K562 (cell line): ENCODE data around the gene POGLUT2. TPM values are rescaled to one million over a fixed set of nuclear protein-coding genes. Genes with fewer than 3 reads are reported as not detected.

Source experiments
- BMI1 ChIP-seq: fragments of 150-350 bp; IDR thresholded peaks from 2 replicates; pipeline ENCODE4 v1.6.1; 2014; ENCODE audit warnings: low read length
- CBX8 ChIP-seq: fragments of 200-600 bp; sonication (generic); IDR thresholded peaks from 2 replicates; pipeline ENCODE4 v1.6.1; 2012; ENCODE audit warnings: borderline replicate concordance, mixed run types, low read depth, mild to moderate bottlenecking, moderate library complexity, mixed read lengths, low read length, control low read depth, inconsistent platforms; ENCODE audit not compliant: poor library complexity, severe bottlenecking; ENCODE audit errors: extremely low read depth
- ESRRB ChIP-seq: fragments of 250-450 bp; sonication (Bioruptor Pico); IDR thresholded peaks from 2 replicates; pipeline ENCODE4 v1.5.0; 2020; ENCODE audit warnings: mild to moderate bottlenecking, moderate library complexity, borderline replicate concordance
- EWSR1 ChIP-seq: fragments of 450-650 bp; IDR thresholded peaks from 2 replicates; pipeline ENCODE4 v1.6.1; 2018; ENCODE audit warnings: borderline replicate concordance, mild to moderate bottlenecking, low read depth, moderate library complexity; ENCODE audit not compliant: partially characterized antibody
- GABPA ChIP-seq: fragments of 200-800 bp; sonication (Bioruptor generic); conservative IDR thresholded peaks from 2 replicates; pipeline ENCODE4 v1.6.1; 2016; ENCODE audit warnings: low read depth, missing genetic modification characterization, missing compliant biosample characterization
- MAZ ChIP-seq, 2 experiments: fragments of 450-650 bp in 1 of 2; sonication (generic) in 1 of 2; formaldehyde crosslinking; IDR thresholded peaks in 1 of 2; conservative IDR thresholded peaks in 1 of 2; 2 replicates each; pipeline versions ENCODE4 v1.4.0 to v1.5.0; 2020; ENCODE audit warnings: mild to moderate bottlenecking in 1 of 2, missing genetic modification reagents in 1 of 2
- NCOA6 ChIP-seq: fragments of 450-650 bp; IDR thresholded peaks from 2 replicates; pipeline ENCODE4 v1.6.1; 2017; ENCODE audit warnings: mild to moderate bottlenecking
- NRF1 ChIP-seq, 2 experiments: fragments of 450-650 bp; IDR thresholded peaks in 1 of 2; conservative IDR thresholded peaks in 1 of 2; 2 replicates each; pipeline ENCODE4 v1.6.1; 2014; ENCODE audit warnings: mild to moderate bottlenecking in 2 of 2
- NUFIP1 ChIP-seq: fragments of 450-650 bp; IDR thresholded peaks from 2 replicates; pipeline ENCODE4 v1.6.1; 2018; ENCODE audit not compliant: partially characterized antibody
- SNIP1 ChIP-seq: fragments of 450-650 bp; IDR thresholded peaks from 2 replicates; pipeline ENCODE4 v1.7.1; 2017; ENCODE audit warnings: low read depth, mild to moderate bottlenecking
- SPI1 ChIP-seq: IDR thresholded peaks from 2 replicates; pipeline ENCODE4 v1.6.1; 2011; ENCODE audit warnings: low read depth, low read length, control low read depth, borderline replicate concordance
- SREBF1 ChIP-seq: fragments of 150-350 bp; IDR thresholded peaks from 2 replicates; pipeline ENCODE4 v1.6.1; 2014; ENCODE audit warnings: antibody characterized with exemption, low read depth, low read length, borderline replicate concordance
- ZNF133 ChIP-seq: fragments of 250-450 bp; sonication (Bioruptor Pico); IDR thresholded peaks from 2 replicates; pipeline ENCODE4 v1.4.0; 2020; ENCODE audit warnings: mild to moderate bottlenecking
- ZNF217 ChIP-seq: sonication (generic); formaldehyde crosslinking; IDR thresholded peaks from 2 replicates; pipeline ENCODE4 v1.8.0; 2022; ENCODE audit warnings: mild to moderate bottlenecking, missing genetic modification reagents
- ZNF24 ChIP-seq: fragments of 450-650 bp; IDR thresholded peaks from 2 replicates; pipeline ENCODE4 v1.6.1; 2016
- polyA plus RNA-seq, 8 experiments: library from polyadenylated mRNA; depleted of rRNA in 4 of 8; stranded (reverse) in 5 of 8; unstranded in 3 of 8; fragments of >200 nt; fragmentation: Nextera tagmentation in 2 of 8; fragmentation: Illumina TruSeq in 1 of 8; extraction: Ambion mirVana in 2 of 8; extraction: Trizol in 1 of 8; gene quantifications; 2 replicates each; pipeline versions ENCODE4 v1.2.1 to v1.2.3, GENCODE V29; 2011 to 2014; ENCODE audit warnings: inconsistent platforms in 1 of 8, missing spikeins in 1 of 8
- total RNA-seq, 7 experiments: library from RNA; depleted of rRNA in 6 of 7; stranded (reverse); fragments of >200 nt in 6 of 7; fragmentation: Illumina TruSeq in 2 of 7; extraction: Trizol in 2 of 7; gene quantifications; 2 replicates each; pipeline versions ENCODE4 v1.2.1 to v1.2.3, GENCODE V29; 2011 to 2021; ENCODE audit warnings: low replicate concordance in 1 of 7
- TF ChIP-seq, protein P1 (sequence below): sonication (generic); formaldehyde crosslinking; IDR thresholded peaks from 2 replicates; pipeline ENCODE4 v1.8.1; 2023; ENCODE audit warnings: mild to moderate bottlenecking, missing genetic modification reagents, moderate library complexity
- TF ChIP-seq, protein P2 (sequence below): sonication (generic); formaldehyde crosslinking; IDR thresholded peaks from 2 replicates; pipeline ENCODE4 v1.8.0; 2022; ENCODE audit warnings: mild to moderate bottlenecking, low read depth, missing genetic modification reagents
- TF ChIP-seq, protein P3 (sequence below): fragments of 250-450 bp; sonication (Bioruptor Pico); IDR thresholded peaks from 2 replicates; pipeline ENCODE4 v1.8.0; 2022; ENCODE audit warnings: inconsistent platforms, mild to moderate bottlenecking, moderate library complexity, borderline replicate concordance
- TF ChIP-seq, protein P4 (sequence below): fragments of 250-450 bp; sonication (Bioruptor Pico); IDR thresholded peaks from 2 replicates; pipeline ENCODE4 v1.9.0; 2021; ENCODE audit warnings: mild to moderate bottlenecking
- TF ChIP-seq, protein P5 (sequence below): fragments of 150-350 bp; IDR thresholded peaks from 2 replicates; pipeline ENCODE4 v1.6.1; 2014; ENCODE audit warnings: low read depth, mild to moderate bottlenecking, low read length, borderline replicate concordance

The POGLUT2 gene
- total and polyA plus RNA-seq, 9 of the 15 experiments (the other 6 are each of a cell fraction or from before 2014, with no cell fraction given), result 3.8 to 11.8 (median 10.8) TPM

DNA sequence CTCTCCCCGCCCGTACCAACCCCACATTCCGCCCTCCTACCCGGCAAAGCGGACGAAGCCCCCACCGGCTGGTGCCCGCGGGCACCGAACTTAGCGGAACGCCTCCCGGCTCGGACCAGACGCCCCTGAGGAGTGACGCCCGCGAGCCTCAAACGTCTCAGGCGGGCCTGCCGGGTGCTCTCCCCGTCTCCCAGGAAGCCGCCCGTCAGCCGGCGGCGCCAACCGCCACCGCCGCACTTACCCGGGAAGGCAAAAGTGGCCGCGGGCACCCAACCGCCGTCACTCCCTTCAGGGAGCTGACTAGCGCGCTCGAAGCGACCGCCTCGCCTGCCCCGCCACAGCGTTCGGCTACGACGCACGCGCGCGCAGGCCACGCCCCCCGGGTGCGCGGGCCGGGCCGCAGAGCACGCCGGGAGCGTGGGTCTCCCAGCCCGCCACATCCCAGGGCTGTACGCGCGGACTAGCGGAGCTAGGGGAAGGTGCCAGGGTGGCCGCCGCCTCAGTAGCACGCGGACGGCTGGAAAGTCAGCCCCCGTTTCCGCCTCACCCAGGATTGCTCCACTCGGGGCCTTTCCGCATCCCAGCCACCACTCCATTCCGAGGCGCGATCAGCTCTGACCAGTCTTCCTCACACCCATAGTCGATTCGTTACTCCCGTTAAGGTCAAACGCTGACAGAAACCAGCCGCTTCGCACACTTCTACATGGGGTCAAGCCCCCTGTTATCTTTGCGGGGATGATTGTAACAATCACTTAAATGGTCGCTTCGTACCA is 25.1 kb downstream of the POGLUT2 start, which contains the start of gene TEX30 (continued):
- TF ChIP-seq, protein P1, sequence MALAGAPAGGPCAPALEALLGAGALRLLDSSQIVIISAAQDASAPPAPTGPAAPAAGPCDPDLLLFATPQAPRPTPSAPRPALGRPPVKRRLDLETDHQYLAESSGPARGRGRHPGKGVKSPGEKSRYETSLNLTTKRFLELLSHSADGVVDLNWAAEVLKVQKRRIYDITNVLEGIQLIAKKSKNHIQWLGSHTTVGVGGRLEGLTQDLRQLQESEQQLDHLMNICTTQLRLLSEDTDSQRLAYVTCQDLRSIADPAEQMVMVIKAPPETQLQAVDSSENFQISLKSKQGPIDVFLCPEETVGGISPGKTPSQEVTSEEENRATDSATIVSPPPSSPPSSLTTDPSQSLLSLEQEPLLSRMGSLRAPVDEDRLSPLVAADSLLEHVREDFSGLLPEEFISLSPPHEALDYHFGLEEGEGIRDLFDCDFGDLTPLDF, result peak; percentile 78
- TF ChIP-seq ZNF24, result peak; percentile 28; the same call in 1 of the 2 replicates
- TF ChIP-seq, protein P2, sequence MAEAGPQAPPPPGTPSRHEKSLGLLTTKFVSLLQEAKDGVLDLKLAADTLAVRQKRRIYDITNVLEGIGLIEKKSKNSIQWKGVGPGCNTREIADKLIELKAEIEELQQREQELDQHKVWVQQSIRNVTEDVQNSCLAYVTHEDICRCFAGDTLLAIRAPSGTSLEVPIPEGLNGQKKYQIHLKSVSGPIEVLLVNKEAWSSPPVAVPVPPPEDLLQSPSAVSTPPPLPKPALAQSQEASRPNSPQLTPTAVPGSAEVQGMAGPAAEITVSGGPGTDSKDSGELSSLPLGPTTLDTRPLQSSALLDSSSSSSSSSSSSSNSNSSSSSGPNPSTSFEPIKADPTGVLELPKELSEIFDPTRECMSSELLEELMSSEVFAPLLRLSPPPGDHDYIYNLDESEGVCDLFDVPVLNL (CRISPR knock-in tag), result peak; percentile 35; the same call in 1 of the 2 replicates
- TF ChIP-seq, protein P3, sequence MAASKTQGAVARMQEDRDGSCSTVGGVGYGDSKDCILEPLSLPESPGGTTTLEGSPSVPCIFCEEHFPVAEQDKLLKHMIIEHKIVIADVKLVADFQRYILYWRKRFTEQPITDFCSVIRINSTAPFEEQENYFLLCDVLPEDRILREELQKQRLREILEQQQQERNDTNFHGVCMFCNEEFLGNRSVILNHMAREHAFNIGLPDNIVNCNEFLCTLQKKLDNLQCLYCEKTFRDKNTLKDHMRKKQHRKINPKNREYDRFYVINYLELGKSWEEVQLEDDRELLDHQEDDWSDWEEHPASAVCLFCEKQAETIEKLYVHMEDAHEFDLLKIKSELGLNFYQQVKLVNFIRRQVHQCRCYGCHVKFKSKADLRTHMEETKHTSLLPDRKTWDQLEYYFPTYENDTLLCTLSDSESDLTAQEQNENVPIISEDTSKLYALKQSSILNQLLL (CRISPR knock-in tag), result no peak
- no peak for TF ChIP-seq CBX8
- TF ChIP-seq, protein P4, sequence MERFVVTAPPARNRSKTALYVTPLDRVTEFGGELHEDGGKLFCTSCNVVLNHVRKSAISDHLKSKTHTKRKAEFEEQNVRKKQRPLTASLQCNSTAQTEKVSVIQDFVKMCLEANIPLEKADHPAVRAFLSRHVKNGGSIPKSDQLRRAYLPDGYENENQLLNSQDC (CRISPR knock-in tag), result no peak
- no peak for TF ChIP-seq BMI1
- TF ChIP-seq ESRRB, result no peak
- no peak for TF ChIP-seq SPI1
- TF ChIP-seq ZNF133 (CRISPR knock-in tag), result no peak
- TF ChIP-seq, protein P5, sequence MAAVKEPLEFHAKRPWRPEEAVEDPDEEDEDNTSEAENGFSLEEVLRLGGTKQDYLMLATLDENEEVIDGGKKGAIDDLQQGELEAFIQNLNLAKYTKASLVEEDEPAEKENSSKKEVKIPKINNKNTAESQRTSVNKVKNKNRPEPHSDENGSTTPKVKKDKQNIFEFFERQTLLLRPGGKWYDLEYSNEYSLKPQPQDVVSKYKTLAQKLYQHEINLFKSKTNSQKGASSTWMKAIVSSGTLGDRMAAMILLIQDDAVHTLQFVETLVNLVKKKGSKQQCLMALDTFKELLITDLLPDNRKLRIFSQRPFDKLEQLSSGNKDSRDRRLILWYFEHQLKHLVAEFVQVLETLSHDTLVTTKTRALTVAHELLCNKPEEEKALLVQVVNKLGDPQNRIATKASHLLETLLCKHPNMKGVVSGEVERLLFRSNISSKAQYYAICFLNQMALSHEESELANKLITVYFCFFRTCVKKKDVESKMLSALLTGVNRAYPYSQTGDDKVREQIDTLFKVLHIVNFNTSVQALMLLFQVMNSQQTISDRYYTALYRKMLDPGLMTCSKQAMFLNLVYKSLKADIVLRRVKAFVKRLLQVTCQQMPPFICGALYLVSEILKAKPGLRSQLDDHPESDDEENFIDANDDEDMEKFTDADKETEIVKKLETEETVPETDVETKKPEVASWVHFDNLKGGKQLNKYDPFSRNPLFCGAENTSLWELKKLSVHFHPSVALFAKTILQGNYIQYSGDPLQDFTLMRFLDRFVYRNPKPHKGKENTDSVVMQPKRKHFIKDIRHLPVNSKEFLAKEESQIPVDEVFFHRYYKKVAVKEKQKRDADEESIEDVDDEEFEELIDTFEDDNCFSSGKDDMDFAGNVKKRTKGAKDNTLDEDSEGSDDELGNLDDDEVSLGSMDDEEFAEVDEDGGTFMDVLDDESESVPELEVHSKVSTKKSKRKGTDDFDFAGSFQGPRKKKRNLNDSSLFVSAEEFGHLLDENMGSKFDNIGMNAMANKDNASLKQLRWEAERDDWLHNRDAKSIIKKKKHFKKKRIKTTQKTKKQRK, result no peak
- no peak for TF ChIP-seq SNIP1
- no peak for TF ChIP-seq NUFIP1
- no peak for TF ChIP-seq EWSR1
- TF ChIP-seq SREBF1, result no peak
- TF ChIP-seq NRF1 (conservative IDR thresholded peaks at IDR 0.05 in 1 of 2, IDR thresholded peaks at IDR 0.05 in 1 of 2), result peak; percentile 93 to 94
- no peak for TF ChIP-seq NCOA6
- TF ChIP-seq MAZ (CRISPR knock-in tag; conservative IDR thresholded peaks at IDR 0.05 in 1 of 2, IDR thresholded peaks at IDR 0.05 in 1 of 2), result 0 out of 4 replicates have a peak, but pooled peaks of 1 of the 2 experiments have one; percentile 37
- no peak for TF ChIP-seq ZNF217 (CRISPR knock-in tag)
- TF ChIP-seq GABPA (tag), result no peak
